NB4 (cell line): ENCODE results near the gene HNRNPA1.

Experiments
- DNase-seq: peaks from one replicate; pipeline ENCODE4 v3.0.0; 2010; ENCODE audit warnings: low read depth
- H3K4me3 ChIP-seq: one replicate; pipeline ENCODE4 v1.5.1; 2011; ENCODE audit warnings: mild to moderate bottlenecking, low read depth, low read length, moderate library complexity
- MYC ChIP-seq: IDR thresholded peaks from 2 replicates; pipeline ENCODE4 v1.6.1; 2011; ENCODE audit warnings: low read depth, low read length
- POLR2A ChIP-seq: IDR thresholded peaks from 2 replicates; pipeline ENCODE4 v1.6.1; 2011; ENCODE audit warnings: mild to moderate bottlenecking; ENCODE audit not compliant: insufficient read length; ENCODE audit errors: extremely low read depth
- TF ChIP-seq, protein P1 (sequence below): IDR thresholded peaks from 2 replicates; pipeline ENCODE4 v1.6.1; 2011; ENCODE audit warnings: low read depth, low read length
- TF ChIP-seq, protein P2 (sequence below): IDR thresholded peaks from one replicate; pipeline ENCODE4 v1.5.1; 2012; ENCODE audit warnings: low read depth, low read length

HNRNPA1 gene

DNA sequence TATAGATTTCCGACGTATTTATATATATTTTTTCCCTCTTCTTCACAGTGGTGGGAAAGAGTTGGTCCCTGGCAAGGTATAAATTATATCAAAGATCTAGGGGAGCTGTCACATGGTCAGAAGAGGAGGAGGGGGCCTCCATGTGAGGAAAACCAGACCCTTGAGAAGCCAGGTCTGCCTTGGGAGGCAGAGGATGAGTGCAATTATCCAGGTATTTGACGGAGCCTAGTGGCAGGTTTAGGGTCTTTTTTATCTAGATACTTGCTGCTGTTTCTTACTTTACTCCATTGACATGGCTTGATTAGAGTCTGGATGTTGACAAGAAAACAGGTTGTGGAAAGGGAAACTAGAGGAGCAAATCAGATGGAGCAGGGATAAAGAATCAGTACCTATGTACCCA is 49.9 kb downstream of the HNRNPA1 start:
- TF ChIP-seq POLR2A (no peak), MYC (no peak)
- TF ChIP-seq, protein P1, sequence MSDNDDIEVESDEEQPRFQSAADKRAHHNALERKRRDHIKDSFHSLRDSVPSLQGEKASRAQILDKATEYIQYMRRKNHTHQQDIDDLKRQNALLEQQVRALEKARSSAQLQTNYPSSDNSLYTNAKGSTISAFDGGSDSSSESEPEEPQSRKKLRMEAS = no peak
- TF ChIP-seq, protein P2, sequence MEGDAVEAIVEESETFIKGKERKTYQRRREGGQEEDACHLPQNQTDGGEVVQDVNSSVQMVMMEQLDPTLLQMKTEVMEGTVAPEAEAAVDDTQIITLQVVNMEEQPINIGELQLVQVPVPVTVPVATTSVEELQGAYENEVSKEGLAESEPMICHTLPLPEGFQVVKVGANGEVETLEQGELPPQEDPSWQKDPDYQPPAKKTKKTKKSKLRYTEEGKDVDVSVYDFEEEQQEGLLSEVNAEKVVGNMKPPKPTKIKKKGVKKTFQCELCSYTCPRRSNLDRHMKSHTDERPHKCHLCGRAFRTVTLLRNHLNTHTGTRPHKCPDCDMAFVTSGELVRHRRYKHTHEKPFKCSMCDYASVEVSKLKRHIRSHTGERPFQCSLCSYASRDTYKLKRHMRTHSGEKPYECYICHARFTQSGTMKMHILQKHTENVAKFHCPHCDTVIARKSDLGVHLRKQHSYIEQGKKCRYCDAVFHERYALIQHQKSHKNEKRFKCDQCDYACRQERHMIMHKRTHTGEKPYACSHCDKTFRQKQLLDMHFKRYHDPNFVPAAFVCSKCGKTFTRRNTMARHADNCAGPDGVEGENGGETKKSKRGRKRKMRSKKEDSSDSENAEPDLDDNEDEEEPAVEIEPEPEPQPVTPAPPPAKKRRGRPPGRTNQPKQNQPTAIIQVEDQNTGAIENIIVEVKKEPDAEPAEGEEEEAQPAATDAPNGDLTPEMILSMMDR = no peak
- DNase-seq = no peak
- H3K4me3 ChIP-seq = no peak overlapping the region

DNA sequence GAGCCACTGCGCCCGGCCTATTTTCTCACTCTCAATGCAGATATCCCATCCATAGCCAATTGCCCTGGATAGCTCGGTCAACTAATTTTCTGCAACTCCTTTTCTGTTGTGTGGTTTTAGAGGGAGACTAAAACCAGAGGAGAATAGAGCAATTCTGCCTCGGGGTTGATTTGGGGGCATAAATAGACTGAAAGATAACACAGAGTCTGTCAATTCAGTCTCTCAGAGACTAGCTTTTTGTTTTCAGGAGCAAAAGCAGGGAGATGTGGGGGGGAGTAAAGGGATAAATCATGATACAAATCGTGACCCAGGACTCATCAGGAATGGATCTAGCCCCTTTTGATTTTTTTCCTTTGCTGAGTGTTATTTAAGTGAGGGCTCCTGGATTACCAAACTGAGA is 50.9 kb downstream of the HNRNPA1 start:
- TF ChIP-seq POLR2A (no peak), MYC (no peak)
- TF ChIP-seq, protein P2 = no peak
- TF ChIP-seq, protein P1 = no peak
- no peak for DNase-seq
- no peak overlapping the region for H3K4me3 ChIP-seq

DNA sequence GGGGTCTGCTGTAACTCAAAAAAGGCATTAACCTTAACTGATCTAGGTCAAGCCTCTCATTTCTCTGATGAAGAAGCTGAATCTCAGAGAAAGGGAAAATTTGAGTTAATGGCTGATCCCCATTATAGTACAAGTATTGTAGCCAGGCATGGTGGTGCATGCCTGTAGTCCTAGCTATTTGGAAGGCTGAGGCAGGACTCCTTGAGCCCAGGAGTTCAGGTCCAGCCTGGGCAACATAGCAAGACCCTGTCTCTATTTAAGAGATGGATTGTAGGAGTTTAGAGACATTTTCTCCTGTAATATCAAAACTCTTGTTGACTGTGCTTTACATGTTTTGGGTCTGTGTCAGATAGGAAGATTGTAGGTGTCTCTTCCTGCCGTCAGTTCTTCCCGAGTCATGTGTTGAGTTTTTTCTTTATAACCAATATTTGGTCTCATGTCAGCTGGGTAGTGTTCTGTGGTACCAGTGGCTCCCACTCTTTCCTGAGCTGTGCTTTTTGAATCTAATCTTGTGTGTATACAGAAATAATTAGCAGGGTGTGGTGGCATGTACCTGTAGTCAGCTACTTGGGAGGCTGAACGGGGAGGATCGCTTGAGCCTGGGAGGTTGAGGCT is 53.0 kb downstream of the HNRNPA1 start:
- no peak overlapping the region for H3K4me3 ChIP-seq
- DNase-seq = no peak
- TF ChIP-seq, protein P2 = no peak
- no peak for TF ChIP-seq MYC
- TF ChIP-seq, protein P1 = no peak
- no peak for TF ChIP-seq POLR2A
